Hematopoietic multipotent progenitor cell treated with erythropoietin and hydrocortisone succinate and interleukin-3 and kit ligand, for 17 days (in vitro differentiated cells): ENCODE measurements around the gene GUSB.
"Not testable (repeated sequence)": the region's sequence is repeated elsewhere in the genome, so short reads cannot be mapped to it uniquely, and the experiment has no call there.

Source experiments
- DNase-seq: peaks from one replicate; pipeline ENCODE4 v3.0.0-alpha.2; 2015; ENCODE audit warnings: low spot score

GUSB gene

GRCh38 chr7:65975814-65976445 is 6.1 kb downstream of the GUSB start:
- DNase-seq, result no peak

DNA sequence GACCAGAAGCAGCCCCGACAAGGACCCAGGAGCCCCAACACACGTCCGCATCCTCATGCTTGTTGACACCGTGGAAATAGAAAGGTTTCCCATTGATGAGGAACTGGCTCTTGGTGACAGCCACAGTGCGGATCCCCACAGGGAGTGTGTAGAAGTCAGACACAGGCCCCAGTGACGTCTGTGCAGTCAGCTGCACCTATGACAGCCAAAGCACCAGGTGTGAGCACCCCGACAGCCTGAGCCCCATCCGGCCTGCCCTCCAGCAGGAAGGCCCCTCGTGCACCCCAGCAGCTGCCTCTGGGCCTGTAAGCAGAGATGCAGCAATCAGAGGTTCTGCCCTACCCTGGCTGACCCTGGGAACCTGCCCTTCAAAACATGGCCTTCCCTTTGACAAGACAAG is 7.1 kb downstream of the GUSB start:
- no peak for DNase-seq

GRCh38 chr7:65974191-65974801 is 7.7 kb downstream of the GUSB start:
- no peak for DNase-seq

DNA sequence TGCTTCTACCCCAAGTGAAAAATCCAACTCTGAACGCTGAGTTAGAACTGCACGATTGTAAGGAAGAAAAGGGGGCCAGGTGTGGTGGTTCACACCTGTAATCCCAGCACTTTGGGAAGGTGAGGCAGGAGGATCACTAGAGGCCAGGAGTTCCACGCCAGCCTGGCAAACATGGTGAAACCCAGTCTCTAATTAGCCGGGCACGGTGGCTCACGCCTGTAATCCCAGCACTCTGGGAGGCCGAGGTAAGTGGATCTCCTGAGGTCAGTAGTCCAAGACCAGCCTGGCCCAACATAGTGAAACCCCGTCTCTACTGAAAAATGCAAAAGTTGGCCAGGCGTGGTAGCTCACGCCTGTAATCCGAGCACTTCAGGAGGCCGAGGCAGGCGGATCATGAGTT is 9.0 kb downstream of the GUSB start:
- no peak for DNase-seq

DNA sequence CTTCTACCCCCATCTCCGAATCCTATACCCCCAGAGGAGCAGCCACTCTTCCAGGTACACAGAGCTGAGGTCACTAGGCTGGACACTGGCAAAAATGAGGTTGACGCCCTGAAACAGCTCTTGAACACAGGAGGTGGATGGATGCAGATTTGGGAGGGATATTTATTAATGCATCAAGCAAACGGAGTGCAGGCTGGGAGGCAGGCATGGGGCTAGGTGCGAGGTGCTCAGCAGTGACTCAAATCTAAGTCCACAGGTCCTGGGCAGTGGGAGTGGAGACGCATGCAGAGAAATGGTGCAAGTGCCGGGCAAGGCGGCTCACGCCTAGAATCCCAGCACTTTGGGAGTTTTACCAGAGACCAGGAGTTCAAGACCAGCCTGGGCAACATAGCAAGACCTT is 11.0 kb downstream of the GUSB start:
- DNase-seq, result no peak

GRCh38 chr7:65968256-65969185 is 13.5 kb downstream of the GUSB start:
- DNase-seq, result no peak

DNA sequence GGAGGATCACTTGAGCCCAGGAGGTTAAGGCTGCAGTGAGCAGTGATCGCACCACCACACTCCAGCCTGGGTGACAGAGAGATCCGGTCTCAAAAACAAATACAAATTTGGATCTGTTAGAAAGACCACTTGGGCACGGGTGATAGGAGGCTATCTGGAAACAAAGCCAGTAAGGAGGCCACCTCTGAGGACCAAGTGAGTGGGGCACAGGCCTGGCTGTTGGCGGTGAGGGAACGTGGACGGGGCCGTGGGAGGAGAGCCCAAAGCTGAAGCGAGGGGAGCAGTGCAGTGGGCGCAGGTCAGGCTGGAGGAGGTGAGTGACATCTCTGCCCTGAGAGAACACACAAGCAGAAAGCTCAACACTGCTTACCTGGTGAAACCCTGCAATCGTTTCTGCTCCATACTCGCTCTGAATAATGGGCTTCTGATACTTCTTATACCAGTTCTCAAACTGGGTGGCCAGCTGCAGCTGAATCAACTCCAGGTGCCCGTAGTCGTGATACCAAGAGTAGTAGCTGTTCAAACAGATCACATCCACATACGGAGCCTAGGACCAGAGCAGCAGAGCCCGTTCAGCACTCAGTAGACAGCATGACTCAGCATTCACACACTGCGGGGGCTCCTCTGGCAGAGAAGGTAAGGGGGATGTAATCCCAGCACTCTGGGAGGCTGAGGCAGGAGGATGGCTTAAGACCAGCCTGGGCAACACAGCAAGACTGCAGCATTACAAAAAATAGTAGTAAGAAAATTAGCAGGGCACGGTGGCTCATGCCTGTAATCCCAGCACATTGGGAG is 14.5 kb downstream of the GUSB start:
- no peak for DNase-seq

DNA sequence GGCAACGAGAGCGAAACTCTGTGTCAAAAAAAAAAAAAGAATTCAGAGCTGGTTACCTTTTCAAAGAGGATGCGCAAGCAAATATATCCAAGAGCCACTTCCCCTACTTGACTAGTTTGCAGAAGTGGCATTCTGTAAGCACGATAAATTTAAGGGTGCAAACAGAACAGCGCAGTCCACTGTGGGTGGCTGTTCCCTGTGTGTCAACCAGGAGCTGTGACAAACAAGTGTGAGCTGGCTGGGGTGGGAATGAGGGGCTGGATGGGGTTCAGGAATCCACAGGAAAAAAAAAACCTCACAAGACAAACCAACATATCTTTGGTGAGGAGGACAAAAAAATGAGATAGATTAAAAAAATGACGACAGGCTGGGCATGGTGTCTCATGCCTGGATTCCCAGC is 15.9 kb downstream of the GUSB start:
- no peak for DNase-seq

GRCh38 chr7:65964671-65965070 is 17.3 kb downstream of the GUSB start:
- DNase-seq, result not testable (repeated sequence)

GRCh38 chr7:65962033-65962432 is 20.0 kb downstream of the GUSB start:
- no peak for DNase-seq

GRCh38 chr7:65960351-65961074 is 21.5 kb downstream of the GUSB start:
- no peak for DNase-seq

DNA sequence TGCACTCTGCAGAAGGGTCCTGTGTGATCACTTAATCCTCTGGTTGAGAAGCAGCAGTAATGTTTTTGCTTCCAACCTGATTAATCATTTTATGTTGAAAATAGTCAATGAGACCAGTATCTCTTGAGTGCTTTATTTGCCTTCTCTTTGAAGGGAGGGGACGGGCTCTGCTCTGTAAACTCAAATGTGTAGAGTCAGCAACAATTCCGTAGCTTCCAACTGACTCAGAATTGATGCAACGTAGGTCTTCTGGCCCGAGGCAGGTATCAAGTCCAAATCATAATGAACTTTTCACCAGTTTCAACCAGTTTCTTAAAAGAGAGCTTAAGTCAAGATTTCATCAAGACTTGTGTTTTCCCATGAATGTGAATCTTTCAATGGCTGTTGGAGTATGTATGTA is 26.3 kb downstream of the GUSB start:
- DNase-seq, result no peak

GRCh38 chr7:65953890-65954450 is 28.0 kb downstream of the GUSB start:
- DNase-seq, result no peak

- no peak for DNase-seq
These were observed 28.9 kb downstream of the GUSB start for GRCh38 chr7:65953001-65953720.

DNA sequence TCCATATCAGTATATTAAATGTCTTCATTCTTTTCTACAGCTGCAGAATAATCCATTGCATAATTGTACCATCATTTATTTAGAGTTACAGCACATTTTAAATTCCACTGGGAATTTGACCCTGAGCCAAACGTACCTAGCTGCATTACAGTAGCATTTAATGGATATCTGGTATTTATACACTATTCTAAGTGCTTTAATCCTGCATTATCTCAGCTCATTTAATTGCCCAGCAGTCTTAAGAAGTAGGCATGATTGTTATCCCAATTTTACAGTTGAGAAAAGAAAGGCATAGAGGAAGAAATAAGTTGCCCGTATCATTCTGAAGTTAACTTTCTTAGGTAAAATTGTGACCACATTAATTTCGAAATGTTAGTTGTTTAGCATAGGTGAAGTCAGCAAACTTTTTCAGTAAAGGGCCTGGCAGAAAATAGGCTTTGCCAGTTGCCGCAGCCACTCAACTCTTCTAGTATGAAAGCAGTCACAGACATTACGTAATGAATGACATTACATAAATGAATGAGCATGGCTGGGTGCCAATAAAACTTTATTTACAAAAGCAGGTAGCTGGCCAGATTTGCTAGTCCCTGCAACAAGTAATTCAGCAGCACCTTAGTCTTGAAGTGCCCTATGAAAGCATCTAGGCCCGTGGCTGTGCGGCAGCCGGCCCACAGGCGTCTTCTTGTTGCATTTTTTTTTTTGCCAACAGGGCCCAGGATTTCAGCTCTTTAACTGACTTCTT is 30.0 kb downstream of the GUSB start:
- DNase-seq, result peak; percentile 14

DNA sequence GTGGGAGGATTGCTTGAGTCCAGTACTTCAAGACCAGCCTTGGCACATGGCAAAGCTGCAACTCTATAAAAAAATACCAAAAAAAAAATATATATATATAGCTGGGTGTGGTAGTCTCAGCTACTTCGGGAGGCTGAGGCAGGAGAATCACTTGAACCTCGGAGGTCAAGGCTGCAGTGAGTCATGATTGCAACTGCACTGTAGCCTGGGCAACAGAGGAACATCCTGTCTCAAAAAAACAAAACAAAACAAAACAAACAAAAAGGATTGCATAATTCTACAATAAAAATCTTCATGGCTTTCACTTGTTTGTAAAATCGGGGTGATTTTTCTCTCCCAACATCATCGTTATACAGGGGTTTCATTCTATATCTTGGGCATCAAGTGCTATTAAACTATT is 35.1 kb downstream of the GUSB start:
- DNase-seq, result no peak

DNA sequence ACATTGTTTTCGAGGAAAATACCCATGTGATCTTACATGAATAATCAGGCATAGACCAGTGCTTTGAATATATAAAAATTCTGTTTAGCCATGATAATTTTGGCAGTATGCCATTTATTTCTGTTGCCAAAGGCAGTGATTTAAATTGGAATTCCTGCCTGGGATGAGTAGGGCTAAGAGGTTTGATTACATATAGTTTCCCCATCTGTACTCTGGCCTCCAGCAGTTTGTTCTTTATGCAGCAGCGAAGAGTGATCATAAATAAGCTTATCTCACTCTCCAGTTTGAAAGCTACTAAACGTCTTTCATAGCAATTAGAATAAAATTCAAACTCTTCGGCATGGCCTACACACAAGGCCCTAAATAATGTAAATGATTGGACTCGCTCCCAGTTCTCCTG is 36.2 kb downstream of the GUSB start:
- DNase-seq, result not testable (repeated sequence)

DNA sequence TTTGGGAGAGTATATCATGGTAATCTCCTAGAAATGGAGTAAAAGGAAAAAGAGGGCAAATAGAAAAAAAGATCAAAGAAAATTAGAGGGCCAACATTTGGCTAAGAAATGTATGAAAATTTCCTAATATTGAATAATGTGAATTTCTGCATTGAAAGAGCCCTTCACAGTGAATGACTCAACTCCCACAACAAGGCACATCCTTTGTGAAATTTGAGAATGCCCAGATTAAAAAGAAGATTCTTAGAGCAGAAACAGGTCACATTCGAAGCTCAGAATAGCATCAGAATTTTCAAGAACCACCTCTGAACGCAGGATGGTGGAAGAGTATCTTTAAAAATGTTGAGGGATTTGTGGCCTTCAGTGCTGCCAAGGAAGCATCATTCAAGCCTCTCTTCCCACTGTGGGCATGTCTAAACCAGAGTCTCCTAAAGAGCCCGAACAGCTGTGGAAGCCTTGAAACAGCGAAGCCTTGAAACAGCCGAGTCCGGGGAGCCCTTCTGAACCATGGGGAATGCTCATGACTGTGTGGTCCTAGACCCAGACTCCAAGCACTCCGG is 43.6 kb downstream of the GUSB start:
- DNase-seq, result no peak

DNA sequence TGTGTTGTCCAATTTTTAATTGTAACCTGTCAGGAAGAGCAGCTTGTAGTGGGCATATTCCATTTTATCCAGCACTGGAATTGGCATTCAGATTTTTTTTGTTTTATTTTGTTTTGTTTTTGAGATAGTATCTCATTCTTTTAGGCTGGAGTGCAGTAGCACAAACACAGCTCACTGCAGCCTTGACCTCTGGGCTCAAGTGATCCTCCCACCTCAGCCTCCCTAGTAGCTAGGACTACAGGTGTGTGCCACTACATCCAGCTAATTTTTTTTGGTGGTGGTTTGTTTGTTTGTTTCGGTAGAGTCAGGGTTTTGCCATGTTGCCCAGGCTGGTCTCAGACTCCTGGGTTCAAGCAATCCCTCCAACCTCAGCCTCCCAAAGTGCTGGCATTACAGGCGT is 44.7 kb downstream of the GUSB start:
- DNase-seq, result no peak

DNA sequence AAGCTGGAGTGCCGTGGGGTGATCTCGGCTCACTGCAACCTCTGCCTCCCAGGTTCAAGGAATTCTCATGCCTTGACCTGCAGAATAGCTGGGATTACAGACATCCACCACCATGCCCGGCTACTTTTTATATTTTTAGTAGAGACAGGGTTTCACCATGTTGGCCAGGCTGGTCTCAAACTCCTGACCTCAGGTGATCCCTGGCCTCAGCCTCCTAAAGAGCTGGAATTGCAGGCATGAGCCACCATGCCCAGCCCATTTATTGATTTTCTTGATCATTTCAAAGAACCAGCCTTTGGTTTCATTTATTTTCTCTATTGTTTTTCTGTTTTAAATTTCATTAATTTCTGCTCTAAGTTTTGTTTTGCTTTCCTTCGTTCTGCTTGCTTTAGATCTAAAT is 50.3 kb downstream of the GUSB start:
- DNase-seq, result no peak
